ENCODE results near the gene TXLNB.

The TXLNB gene

GRCh38 chr6:139194740-139195139 lies 97.1 kb downstream of the TXLNB start:
- peaks cover 3% of the 10 kb centered on the region for H3K36me3 Mint-ChIP-seq
- no peaks in the 10 kb centered on the region for H3K9me3 Mint-ChIP-seq
- H3K4me1 Mint-ChIP-seq = peaks cover 9% of the 10 kb centered on the region
- no peak overlapping the region for H3K27ac Mint-ChIP-seq
- H3K4me3 Mint-ChIP-seq = no peak overlapping the region
- no peaks in the 10 kb centered on the region for H3K27me3 Mint-ChIP-seq
